HEK293 (cell line): Measurements from ENCODE around the gene MBD3L5.

Experiments
- ATF2 ChIP-seq: fragments of 450-650 bp; formaldehyde crosslinking; IDR thresholded peaks from 2 replicates; pipeline ENCODE4 v1.5.1; 2016; ENCODE audit warnings: missing biosample characterization, missing genetic modification characterization, low read depth
- EGR2 ChIP-seq: fragments of 450-650 bp; formaldehyde crosslinking; IDR thresholded peaks from 2 replicates; pipeline ENCODE4 v1.5.1; 2016; ENCODE audit warnings: low read depth, missing biosample characterization, missing genetic modification characterization
- GFI1B ChIP-seq: fragments of 450-650 bp; formaldehyde crosslinking; IDR thresholded peaks from 2 replicates; pipeline ENCODE4 v1.5.1; 2016; ENCODE audit warnings: missing biosample characterization, missing genetic modification characterization
- GLIS1 ChIP-seq: fragments of 450-650 bp; formaldehyde crosslinking; IDR thresholded peaks from 2 replicates; pipeline ENCODE4 v1.5.1; 2016; ENCODE audit warnings: missing biosample characterization, missing genetic modification characterization
- HOXC10 ChIP-seq: sonication (generic); formaldehyde crosslinking; IDR thresholded peaks from 2 replicates; pipeline ENCODE4 v1.8.1; 2023; ENCODE audit warnings: mild to moderate bottlenecking, missing genetic modification reagents
- KLF1 ChIP-seq: fragments of 450-650 bp; formaldehyde crosslinking; IDR thresholded peaks from 2 replicates; pipeline ENCODE4 v1.5.1; 2016; ENCODE audit warnings: missing biosample characterization, missing genetic modification characterization
- KLF10 ChIP-seq: fragments of 450-650 bp; IDR thresholded peaks from 2 replicates; pipeline ENCODE4 v1.5.1; 2018; ENCODE audit warnings: missing biosample characterization, mild to moderate bottlenecking, missing genetic modification characterization
- KLF7 ChIP-seq: fragments of 450-650 bp; formaldehyde crosslinking; IDR thresholded peaks from 2 replicates; pipeline ENCODE4 v1.5.1; 2016; ENCODE audit warnings: missing biosample characterization, missing genetic modification characterization, borderline replicate concordance
- KLF9 ChIP-seq: fragments of 450-650 bp; formaldehyde crosslinking; IDR thresholded peaks from 2 replicates; pipeline ENCODE4 v1.5.1; 2016; ENCODE audit warnings: missing biosample characterization, missing genetic modification characterization, low read depth
- MYNN ChIP-seq: fragments of 450-650 bp; formaldehyde crosslinking; IDR thresholded peaks from 2 replicates; pipeline ENCODE4 v1.5.1; 2016; ENCODE audit warnings: missing biosample characterization, missing genetic modification characterization, borderline replicate concordance
- MZF1 ChIP-seq: fragments of 450-650 bp; formaldehyde crosslinking; IDR thresholded peaks from 2 replicates; pipeline ENCODE4 v1.5.1; 2017; ENCODE audit warnings: missing biosample characterization, missing genetic modification characterization, borderline replicate concordance
- OSR2 ChIP-seq: fragments of 450-650 bp; formaldehyde crosslinking; IDR thresholded peaks from 2 replicates; pipeline ENCODE4 v1.5.1; 2016; ENCODE audit warnings: missing biosample characterization, missing genetic modification characterization
- PRDM1 ChIP-seq: fragments of 450-650 bp; formaldehyde crosslinking; IDR thresholded peaks from 2 replicates; pipeline ENCODE4; 2016; ENCODE audit warnings: missing biosample characterization, missing genetic modification characterization
- PRDM4 ChIP-seq: fragments of 450-650 bp; formaldehyde crosslinking; IDR thresholded peaks from 2 replicates; pipeline ENCODE4 v1.5.1; 2017; ENCODE audit warnings: missing biosample characterization, missing genetic modification characterization
- SCRT1 ChIP-seq: fragments of 450-650 bp; formaldehyde crosslinking; IDR thresholded peaks from 2 replicates; pipeline ENCODE4 v1.5.1; 2016; ENCODE audit warnings: missing biosample characterization, missing genetic modification characterization, borderline replicate concordance
- SP3 ChIP-seq: fragments of 450-650 bp; formaldehyde crosslinking; IDR thresholded peaks from 2 replicates; pipeline ENCODE4 v1.5.1; 2016; ENCODE audit warnings: missing biosample characterization, missing genetic modification characterization
- ZBTB21 ChIP-seq: fragments of 450-650 bp; formaldehyde crosslinking; IDR thresholded peaks from 2 replicates; pipeline ENCODE4 v1.5.1; 2017; ENCODE audit warnings: missing biosample characterization, missing genetic modification characterization
- ZBTB7A ChIP-seq: fragments of 450-650 bp; formaldehyde crosslinking; IDR thresholded peaks from 2 replicates; pipeline ENCODE4 v1.5.1; 2016; ENCODE audit warnings: low read depth, missing biosample characterization, missing genetic modification characterization
- ZBTB8A ChIP-seq: fragments of 450-650 bp; formaldehyde crosslinking; IDR thresholded peaks from 2 replicates; pipeline ENCODE4 v1.5.1; 2016; ENCODE audit warnings: missing biosample characterization, missing genetic modification characterization
- ZFP3 ChIP-seq: fragments of 450-650 bp; formaldehyde crosslinking; IDR thresholded peaks from 2 replicates; pipeline ENCODE4 v1.5.1; 2016; ENCODE audit warnings: low read depth, missing biosample characterization, missing genetic modification characterization
- ZNF175 ChIP-seq: fragments of 450-650 bp; formaldehyde crosslinking; IDR thresholded peaks from 2 replicates; pipeline ENCODE4 v1.5.1; 2016; ENCODE audit warnings: missing biosample characterization, missing genetic modification characterization
- ZNF184 ChIP-seq: fragments of 450-650 bp; IDR thresholded peaks from 2 replicates; pipeline ENCODE4 v1.5.1; 2018; ENCODE audit warnings: missing biosample characterization, mild to moderate bottlenecking, missing genetic modification characterization
- ZNF19 ChIP-seq: fragments of 450-650 bp; formaldehyde crosslinking; IDR thresholded peaks from 2 replicates; pipeline ENCODE4; 2016; ENCODE audit warnings: missing biosample characterization, missing genetic modification characterization, low read depth
- ZNF24 ChIP-seq: fragments of 450-650 bp; formaldehyde crosslinking; IDR thresholded peaks from 2 replicates; pipeline ENCODE4 v1.5.1; 2016; ENCODE audit warnings: missing biosample characterization, missing genetic modification characterization
- ZNF292 ChIP-seq: fragments of 450-650 bp; formaldehyde crosslinking; IDR thresholded peaks from 2 replicates; pipeline ENCODE4 v1.5.1; 2016; ENCODE audit warnings: low read depth, missing biosample characterization, missing genetic modification characterization, borderline replicate concordance
- ZNF335 ChIP-seq: fragments of 450-650 bp; formaldehyde crosslinking; conservative IDR thresholded peaks from 2 replicates; pipeline ENCODE4 v1.5.1; 2016; ENCODE audit warnings: missing biosample characterization, missing genetic modification characterization
- ZNF366 ChIP-seq: fragments of 450-650 bp; formaldehyde crosslinking; conservative IDR thresholded peaks from 2 replicates; pipeline ENCODE4 v1.5.1; 2016; ENCODE audit warnings: missing biosample characterization, missing genetic modification characterization
- ZNF391 ChIP-seq: fragments of 450-650 bp; formaldehyde crosslinking; IDR thresholded peaks from 2 replicates; pipeline ENCODE4 v1.5.1; 2016; ENCODE audit warnings: low read depth, missing biosample characterization, missing genetic modification characterization, borderline replicate concordance
- ZNF426 ChIP-seq: fragments of 450-650 bp; formaldehyde crosslinking; IDR thresholded peaks from 2 replicates; pipeline ENCODE4 v1.5.1; 2017; ENCODE audit warnings: missing biosample characterization, missing genetic modification characterization, mild to moderate bottlenecking, inconsistent platforms, moderate library complexity
- ZNF433 ChIP-seq: fragments of 450-650 bp; formaldehyde crosslinking; IDR thresholded peaks from 2 replicates; pipeline ENCODE4 v1.5.1; 2016; ENCODE audit warnings: missing biosample characterization, missing genetic modification characterization, low read depth
- ZNF501 ChIP-seq: fragments of 450-650 bp; formaldehyde crosslinking; IDR thresholded peaks from 2 replicates; pipeline ENCODE4 v1.5.1; 2016; ENCODE audit warnings: missing biosample characterization, missing genetic modification characterization
- ZNF555 ChIP-seq: fragments of 450-650 bp; formaldehyde crosslinking; conservative IDR thresholded peaks from 2 replicates; pipeline ENCODE4 v1.5.1; 2017; ENCODE audit warnings: missing biosample characterization, mild to moderate bottlenecking, missing genetic modification characterization, inconsistent platforms
- ZNF610 ChIP-seq: fragments of 450-650 bp; formaldehyde crosslinking; IDR thresholded peaks from 2 replicates; pipeline ENCODE4 v1.5.1; 2016; ENCODE audit warnings: missing biosample characterization, missing genetic modification characterization, borderline replicate concordance
- ZNF626 ChIP-seq: fragments of 450-650 bp; sonication (Bioruptor Pico); formaldehyde crosslinking; IDR thresholded peaks from 2 replicates; pipeline ENCODE4 v1.5.1; 2018; ENCODE audit warnings: missing biosample characterization, missing genetic modification characterization, inconsistent platforms
- ZNF701 ChIP-seq: fragments of 450-650 bp; formaldehyde crosslinking; IDR thresholded peaks from 2 replicates; pipeline ENCODE4 v1.5.1; 2016; ENCODE audit warnings: missing biosample characterization, missing genetic modification characterization
- ZNF747 ChIP-seq: fragments of 450-650 bp; formaldehyde crosslinking; IDR thresholded peaks from 2 replicates; pipeline ENCODE4 v1.5.1; 2016; ENCODE audit warnings: missing biosample characterization, missing genetic modification characterization
- ZNF76 ChIP-seq: fragments of 450-650 bp; formaldehyde crosslinking; IDR thresholded peaks from 2 replicates; pipeline ENCODE4; 2016; ENCODE audit warnings: low read depth, missing biosample characterization, missing genetic modification characterization, borderline replicate concordance
- ZNF776 ChIP-seq: fragments of 450-650 bp; formaldehyde crosslinking; IDR thresholded peaks from 2 replicates; pipeline ENCODE4 v1.5.0; 2017; ENCODE audit warnings: missing biosample characterization, missing genetic modification characterization, borderline replicate concordance
- ZNF791 ChIP-seq: fragments of 450-650 bp; formaldehyde crosslinking; IDR thresholded peaks from 2 replicates; pipeline ENCODE4 v1.5.1; 2016; ENCODE audit warnings: missing biosample characterization, missing genetic modification characterization

MBD3L5 gene

GRCh38 chr19:7069042-7069903 lies 38.9 kb downstream of the MBD3L5 start, which contains the start of gene ZNF557 (continued):
- TF ChIP-seq ZNF747 (tag by site-specific recombination): no peak
- no peak for TF ChIP-seq SCRT1 (tag by site-specific recombination)
- 0 out of 2 replicates have a peak, but pooled peaks have one; percentile 26 for TF ChIP-seq ZNF610 (tag by site-specific recombination)
- TF ChIP-seq ZNF626 (tag by site-specific recombination): no peak
- no peak for TF ChIP-seq ZFP3
- TF ChIP-seq ZNF791 (tag by site-specific recombination): no peak
- TF ChIP-seq PRDM1 (tag by site-specific recombination): no peak
- no peak for TF ChIP-seq PRDM4 (tag by site-specific recombination)
- peak; percentile 66 for TF ChIP-seq KLF1
- TF ChIP-seq ZBTB8A (tag by site-specific recombination): peak; percentile 30; the same call in 1 of the 2 replicates
- TF ChIP-seq ATF2 (tag by site-specific recombination): no peak
- TF ChIP-seq ZNF501 (tag by site-specific recombination): peak; percentile 53; the same call in 1 of the 2 replicates
- TF ChIP-seq ZNF76 (tag by site-specific recombination): peak; percentile 57
- TF ChIP-seq ZNF19: no peak
- TF ChIP-seq ZNF433 (tag by site-specific recombination): no peak
- no peak for TF ChIP-seq HOXC10 (CRISPR knock-in tag)
- no peak for TF ChIP-seq ZNF184 (tag by site-specific recombination)
- TF ChIP-seq SP3: peak; percentile 95
- 0 out of 2 replicates have a peak, but pooled peaks have one; percentile 13 for TF ChIP-seq ZBTB21 (tag by site-specific recombination)
- no peak for TF ChIP-seq ZNF426 (tag by site-specific recombination)
- TF ChIP-seq MZF1: no peak
- TF ChIP-seq ZNF701: no peak
- TF ChIP-seq KLF9 (tag by site-specific recombination): peak; percentile 90
- no peak for TF ChIP-seq ZNF24 (tag by site-specific recombination)
- no peak for TF ChIP-seq GLIS1
- TF ChIP-seq EGR2: peak; percentile 99
- no peak for TF ChIP-seq MYNN
- TF ChIP-seq ZNF292 (tag by site-specific recombination): no peak
- TF ChIP-seq GFI1B: no peak
- TF ChIP-seq ZNF776: no peak
- no peak for TF ChIP-seq ZNF391 (tag by site-specific recombination)
- no peak for TF ChIP-seq ZNF175 (tag by site-specific recombination)
- TF ChIP-seq KLF10 (tag by site-specific recombination): 0 out of 2 replicates have a peak, but pooled peaks have one; percentile 47
- TF ChIP-seq ZNF366 (tag by site-specific recombination): no peak
- no peak for TF ChIP-seq KLF7 (tag by site-specific recombination)
- TF ChIP-seq ZBTB7A (tag by site-specific recombination): 0 out of 2 replicates have a peak, but pooled peaks have one; percentile 52
- no peak for TF ChIP-seq OSR2 (tag by site-specific recombination)
- no peak for TF ChIP-seq ZNF555 (tag by site-specific recombination)
- peak; percentile 93 for TF ChIP-seq ZNF335
